B cell (primary cell): ENCODE measurements around the gene FGFR3. TPM values are rescaled to one million over a fixed set of nuclear protein-coding genes. Genes with fewer than 3 reads are reported as not detected.
A peak's percentile ranks its signal among the peaks of the same experiment; 100 is the strongest.

ENCODE experiments used
- ATAC-seq: fragments of 200-7000 bp; cut with Tn5 transposase; one replicate; pipeline ENCODE4 v1.10.0; 2021; ENCODE audit warnings: low read depth, mild to moderate bottlenecking, moderate number of reproducible peaks, moderate library complexity
- CTCF ChIA-PET: fragments of 350-600 bp; sonication (Branson Sonifier 250); formaldehyde crosslinking; loops from one replicate; lab custom pipeline; 2021; ENCODE audit warnings: antibody characterized with exemption, inconsistent platforms; lab: Charles Lee
- POLR2A ChIA-PET: fragments of 350-600 bp; sonication (Branson Sonifier 250); formaldehyde crosslinking; loops from one replicate; lab custom pipeline; 2021; ENCODE audit warnings: antibody characterized with exemption; lab: Charles Lee
- DNase-seq: peaks from one replicate; pipeline ENCODE4 v3.0.0; 2013
- H2AFZ ChIP-seq: 2 replicates; pipeline ENCODE4 v1.6.1; 2012; ENCODE audit warnings: mild to moderate bottlenecking, low read depth, low read length; ENCODE audit not compliant: insufficient read depth, poor library complexity, severe bottlenecking
- H3K27ac ChIP-seq, 2 donors: 1 replicate in 1 of 2; 2 replicates in 1 of 2; pipeline ENCODE4 v1.5.1; 2012 to 2013; ENCODE audit warnings: low read length in 2 of 2, mild to moderate bottlenecking in 2 of 2, moderate library complexity in 1 of 2
- H3K27me3 ChIP-seq, 4 experiments: fragments of 200-600 bp in 1 of 4; sonication (generic) in 1 of 4; replicated peaks in 1 of 4; 1 replicate in 2 of 4; 2 replicates in 2 of 4; pipeline versions ENCODE4 v1.6.1 to v1.7.0; 2013 to 2016; ENCODE audit warnings: low read length in 3 of 4, mild to moderate bottlenecking in 2 of 4, mixed read lengths in 1 of 4, moderate library complexity in 1 of 4; ENCODE audit not compliant: insufficient read depth in 4 of 4, control insufficient read depth in 3 of 4; ENCODE audit errors: control extremely low read depth in 1 of 4
- H3K36me3 ChIP-seq, 2 experiments: replicated peaks in 1 of 2; 1 replicate in 1 of 2; 2 replicates in 1 of 2; pipeline versions ENCODE4 v1.6.1 to v1.7.1; 2013; ENCODE audit warnings: low read length in 1 of 2; ENCODE audit not compliant: insufficient read depth in 2 of 2, control insufficient read depth in 1 of 2; ENCODE audit errors: control extremely low read depth in 1 of 2, extremely low read depth in 1 of 2
- H3K4me1 ChIP-seq, 2 donors: fragments of 200-600 bp in 1 of 2; sonication (generic) in 1 of 2; 1 replicate in 1 of 2; 2 replicates in 1 of 2; pipeline versions ENCODE4 v1.5.1 to v1.6.1; 2013 to 2017; ENCODE audit warnings: low read length in 2 of 2; ENCODE audit not compliant: control insufficient read depth in 2 of 2, insufficient read depth in 2 of 2
- H3K4me2 ChIP-seq: replicated peaks from 2 replicates; pipeline ENCODE3; 2012; ENCODE audit warnings: mild to moderate bottlenecking, low read depth, low read length; ENCODE audit not compliant: poor library complexity, severe bottlenecking
- H3K4me3 ChIP-seq, 5 experiments: fragments of 200-600 bp in 1 of 5; sonication (generic) in 1 of 5; 1 replicate in 3 of 5; 2 replicates in 2 of 5; pipeline versions ENCODE4 v1.5.1 to v1.7.0; 2011 to 2016; ENCODE audit warnings: low read length in 4 of 5, mild to moderate bottlenecking in 4 of 5, low read depth in 2 of 5, control low read depth in 1 of 5, moderate library complexity in 1 of 5; ENCODE audit not compliant: insufficient read depth in 1 of 5; ENCODE audit errors: control extremely low read depth in 1 of 5, extremely low read depth in 1 of 5
- H3K79me2 ChIP-seq: fragments of 200-600 bp; sonication (generic); one replicate; pipeline ENCODE4 v1.6.0; 2016; ENCODE audit warnings: low read length; ENCODE audit not compliant: control insufficient read depth, insufficient read depth
- H3K9ac ChIP-seq: fragments of 200-600 bp; sonication (generic); 2 replicates; pipeline ENCODE4 v1.6.1; 2017; ENCODE audit warnings: mild to moderate bottlenecking, low read length, moderate library complexity
- H3K9me3 ChIP-seq, 3 donors: one replicate each; pipeline versions ENCODE4 v1.6.1 to v1.7.1; 2013; ENCODE audit warnings: low read length in 2 of 3; ENCODE audit not compliant: control insufficient read depth in 2 of 3, insufficient read depth in 1 of 3; ENCODE audit errors: control extremely low read depth in 1 of 3
- H4K20me1 ChIP-seq: 2 replicates; pipeline ENCODE4 v1.6.0; 2012; ENCODE audit warnings: mild to moderate bottlenecking, low read length; ENCODE audit not compliant: insufficient read depth, control insufficient read depth, poor library complexity, severe bottlenecking
- H3K27ac Mint-ChIP-seq: one replicate; pipeline ENCODE4 v1.8.0; 2021; ENCODE audit warnings: mixed read lengths
- H3K27me3 Mint-ChIP-seq: one replicate; pipeline ENCODE4 v1.8.0; 2021; ENCODE audit warnings: mixed read lengths
- H3K4me1 Mint-ChIP-seq: one replicate; pipeline ENCODE4 v1.8.0; 2021; ENCODE audit warnings: mixed read lengths
- H3K4me3 Mint-ChIP-seq: one replicate; pipeline ENCODE4 v1.8.0; 2021; ENCODE audit warnings: mixed read lengths
- H3K9me3 Mint-ChIP-seq: one replicate; pipeline ENCODE4 v1.8.0; 2022; ENCODE audit warnings: mixed read lengths; ENCODE audit not compliant: insufficient read depth
- CTCF ChIP-seq: fragments of 200-600 bp; IDR thresholded peaks from one replicate; pipeline ENCODE4 v1.8.0; 2022; ENCODE audit warnings: antibody characterized with exemption, mild to moderate bottlenecking
- EZH2 ChIP-seq: IDR thresholded peaks from 2 replicates; pipeline ENCODE4 v1.6.1; 2012; ENCODE audit warnings: borderline replicate concordance, low read depth, mild to moderate bottlenecking, moderate library complexity, low read length; ENCODE audit not compliant: insufficient read depth, poor library complexity, severe bottlenecking
- WGBS: methylation state at CpG from one replicate; pipeline ENCODE4 v1.1.5; 2013; ENCODE audit warnings: missing lambda C conversion rate; ENCODE audit not compliant: insufficient coverage; 5-methylcytosine and 5-hydroxymethylcytosine counted together
- intact Hi-C: fragments of 100-400 bp; cut with micrococcal nuclease; formaldehyde crosslinking; loops from one replicate; pipeline ENCODE4 v1.10.0; 2022
- polyA plus RNA-seq: library from polyadenylated mRNA; depleted of rRNA; stranded (reverse); fragments of >200 nt; gene quantifications from 2 replicates; pipeline ENCODE4 v1.2.3, GENCODE V29; 2012
- total RNA-seq, 2 donors: library from RNA; stranded (reverse); fragments of 120-200 nt in 1 of 2; gene quantifications; 1 replicate in 1 of 2; 2 replicates in 1 of 2; pipeline versions ENCODE4 v1.2.3 to v1.2.4, GENCODE V29; 2013 to 2022

Gene FGFR3
- total and polyA plus RNA-seq, 2 donors (not counting 1 experiment from before 2014, with no cell fraction given): not detected

GRCh38 chr4:1833307-1834046 lies 40.4 kb downstream of the FGFR3 start:
- TF ChIP-seq EZH2: no peak
- no peak for TF ChIP-seq CTCF
- Histone ChIP-seq H4K20me1 (no peaks in the 10 kb centered on the region), H3K4me1 (peaks cover 16 to 26% of the 10 kb centered on the region in 2 donors), H3K27ac (peak overlapping the region; percentile 29 to 76), H3K79me2 (peaks cover 1% of the 10 kb centered on the region), H3K4me3 (no peak overlapping the region), H3K9ac (peak overlapping the region; percentile 32), H2AFZ (peak overlapping the region; percentile 10), H3K4me2 (peak overlapping the region; percentile 61), H3K9me3 (no peaks in the 10 kb centered on the region), H3K27me3 (no peaks in the 10 kb centered on the region), H3K36me3 (peaks cover 0 to 43% of the 10 kb centered on the region in 2 experiments)
- Mint-ChIP-seq H3K4me3 (peak overlapping the region; percentile 61), H3K27me3 (no peaks in the 10 kb centered on the region), H3K4me1 (peaks cover 29% of the 10 kb centered on the region), H3K27ac (peak overlapping the region; percentile 78), H3K9me3 (no peaks in the 10 kb centered on the region)
- ChIA-PET CTCF (interaction anchor here (1.1 to 3.8 kb wide), 2 partner anchors 13 to 66 kb away, joined by 3 to 21 read pairs; no protein-coding TSS in a partner anchor), POLR2A (no interaction called here)
- DNase-seq (no peak), ATAC-seq (peak; percentile 4)
- intact Hi-C loops: loop anchor here (2.0 kb wide), 1 partner anchor 37 kb away; the partner anchor contains the start of gene NSD2
- 66% methylated on average over 14 of the region's 14 CpGs for WGBS
